Adipocyte (in vitro differentiated cells): ENCODE measurements around the gene HNRNPLL.
A peak's percentile ranks its signal among the peaks of the same experiment; 100 is the strongest.

Experiments used
- DNase-seq: peaks from one replicate; pipeline ENCODE4 v3.0.0-alpha.2; 2015; ENCODE audit warnings: low read depth
- H3K27me3 ChIP-seq: replicated peaks from 2 replicates; pipeline ENCODE4 v1.7.0; 2013; ENCODE audit warnings: mild to moderate bottlenecking, low read length, moderate library complexity; ENCODE audit not compliant: control insufficient read depth, insufficient read depth
- H3K36me3 ChIP-seq: 2 replicates; pipeline ENCODE4 v1.7.0; 2013; ENCODE audit warnings: low read length, mild to moderate bottlenecking, moderate library complexity; ENCODE audit not compliant: control insufficient read depth, insufficient read depth, severe bottlenecking
- H3K4me1 ChIP-seq: 2 replicates; pipeline ENCODE4 v1.7.0; 2013; ENCODE audit warnings: mild to moderate bottlenecking, low read length, moderate library complexity; ENCODE audit not compliant: control insufficient read depth, insufficient read depth
- H3K4me3 ChIP-seq: 2 replicates; pipeline ENCODE4 v1.7.0; 2013; ENCODE audit warnings: mild to moderate bottlenecking, low read length, moderate library complexity
- H3K9ac ChIP-seq: 2 replicates; pipeline ENCODE4 v1.7.0; 2013; ENCODE audit warnings: mild to moderate bottlenecking, low read length, moderate library complexity
- H3K9me3 ChIP-seq: 2 replicates; pipeline ENCODE4 v1.7.0; 2013; ENCODE audit warnings: mild to moderate bottlenecking, low read length, moderate library complexity; ENCODE audit not compliant: control insufficient read depth

Gene HNRNPLL

DNA sequence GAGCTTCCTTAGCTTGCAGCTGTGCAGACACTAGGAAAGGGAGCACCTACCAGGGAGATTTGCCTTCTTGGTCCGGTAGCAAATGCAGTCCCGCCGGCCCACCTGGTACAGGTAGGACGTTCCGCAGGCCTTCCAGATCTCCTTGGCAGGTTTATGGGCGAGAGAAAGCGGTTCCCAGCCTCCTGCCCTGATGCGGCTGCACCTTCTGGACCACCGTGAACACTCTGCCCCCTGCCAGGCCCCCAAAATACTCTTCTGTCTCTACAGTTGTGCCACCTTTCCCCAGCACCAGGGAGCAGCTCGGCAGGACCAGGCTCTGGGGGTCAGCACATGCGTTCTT is 67.4 kb downstream of the HNRNPLL start:
- no peaks in the 10 kb centered on the region for H3K9me3 ChIP-seq
- no peak overlapping the region for H3K4me3 ChIP-seq
- no peaks in the 10 kb centered on the region for H3K27me3 ChIP-seq
- H3K4me1 ChIP-seq = peaks cover 7% of the 10 kb centered on the region
- no peak for DNase-seq
- H3K36me3 ChIP-seq = no peaks in the 10 kb centered on the region
- peak overlapping the region; percentile 68 for H3K9ac ChIP-seq

DNA sequence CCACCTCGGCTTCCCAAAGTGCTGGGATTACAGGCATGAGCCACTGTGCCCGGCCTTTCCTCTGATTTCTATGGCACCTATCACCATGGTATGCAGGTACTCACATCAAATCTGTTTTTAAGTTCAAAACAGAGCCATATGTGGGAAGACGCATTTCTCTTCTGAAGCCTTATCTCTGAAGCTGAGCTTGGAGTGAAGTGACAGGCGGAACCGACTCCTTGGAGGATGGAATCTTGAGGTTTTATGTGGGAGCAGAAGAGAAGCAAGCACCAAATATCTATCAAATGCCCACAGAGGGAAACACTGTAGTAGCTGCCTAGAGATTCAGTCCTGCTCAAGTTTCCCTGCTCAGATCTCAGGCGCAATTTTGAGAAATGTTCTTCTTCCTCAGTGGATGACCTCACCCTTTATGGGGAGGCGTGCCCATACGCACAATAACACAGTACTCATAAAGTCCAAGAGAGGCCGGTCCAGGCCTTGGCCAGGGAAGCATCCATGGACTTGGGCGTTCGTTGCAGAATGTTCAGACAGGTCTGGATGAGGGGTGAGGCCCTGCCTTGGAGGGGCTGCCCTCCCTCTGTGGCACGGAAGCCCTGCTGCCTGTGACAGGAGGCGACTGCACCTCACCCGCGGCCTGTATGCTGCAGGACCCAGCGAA is 67.9 kb downstream of the HNRNPLL start:
- H3K27me3 ChIP-seq = no peaks in the 10 kb centered on the region
- no peaks in the 10 kb centered on the region for H3K9me3 ChIP-seq
- H3K4me1 ChIP-seq = peaks cover 7% of the 10 kb centered on the region
- no peak overlapping the region for H3K9ac ChIP-seq
- H3K36me3 ChIP-seq = no peaks in the 10 kb centered on the region
- no peak for DNase-seq
- H3K4me3 ChIP-seq = no peak overlapping the region

DNA sequence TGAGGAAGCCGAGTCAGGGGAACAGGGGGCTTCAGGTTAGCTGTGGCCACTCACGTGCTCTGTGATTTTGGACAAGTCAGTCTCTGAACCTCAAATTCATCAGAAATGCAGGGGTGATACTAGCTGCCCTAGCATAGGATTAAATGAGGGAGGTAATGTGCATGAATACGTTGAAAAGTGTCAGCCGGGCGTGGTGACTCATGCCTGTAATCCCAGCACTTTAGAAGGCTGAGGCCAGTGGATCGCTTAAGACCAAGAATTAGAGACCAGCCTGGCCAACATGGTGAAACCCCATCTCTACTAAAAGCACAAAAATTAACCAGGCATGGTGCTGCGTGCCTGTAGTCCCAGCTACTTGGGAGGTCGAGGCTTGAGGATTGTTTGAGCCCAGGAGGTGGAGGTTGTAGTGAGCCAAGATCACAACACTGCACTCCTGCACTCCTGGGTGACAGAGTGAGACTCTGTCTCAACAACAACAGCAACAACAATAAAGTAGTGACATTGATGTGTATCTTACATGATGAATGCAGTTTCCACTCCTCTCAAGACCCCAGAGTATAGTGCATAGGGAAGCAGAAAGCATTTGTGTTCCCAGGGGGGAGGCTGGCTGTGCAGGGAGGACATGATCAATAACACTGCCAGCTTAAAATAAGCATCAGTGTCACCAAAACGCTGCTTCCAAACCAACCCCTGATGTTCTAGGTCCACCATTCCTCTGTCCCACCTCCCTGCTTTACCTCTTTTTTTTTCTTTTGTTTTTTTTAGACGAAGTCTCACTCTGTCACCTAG is 68.8 kb downstream of the HNRNPLL start:
- no peak for DNase-seq
- H3K9ac ChIP-seq = no peak overlapping the region

DNA sequence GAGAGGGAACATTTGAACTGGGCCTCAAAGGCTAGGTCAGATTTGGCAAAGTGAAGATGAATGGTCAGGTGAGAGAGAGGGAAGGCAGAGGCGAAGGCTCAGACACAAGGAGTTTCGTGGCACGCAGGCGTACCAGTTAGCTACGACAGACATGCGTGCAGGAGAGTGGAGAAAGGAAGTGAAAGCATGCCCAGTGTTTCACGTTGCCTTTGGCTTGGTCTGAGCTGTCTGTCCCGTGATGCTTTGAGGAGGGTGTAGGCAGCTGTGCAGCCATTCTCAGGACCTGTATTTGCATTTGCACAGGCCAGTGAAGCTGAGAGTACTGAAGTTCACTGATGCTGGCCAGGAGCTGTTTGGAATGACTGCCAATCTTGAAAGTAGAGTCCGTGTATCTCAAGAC is 69.5 kb downstream of the HNRNPLL start:
- Histone ChIP-seq H3K4me3 (no peak overlapping the region), H3K9ac (no peak overlapping the region), H3K4me1 (peaks cover 10% of the 10 kb centered on the region), H3K27me3 (no peaks in the 10 kb centered on the region), H3K36me3 (no peaks in the 10 kb centered on the region), H3K9me3 (no peaks in the 10 kb centered on the region)
- no peak for DNase-seq

More for the DNA sequence above, 68.8 kb downstream of the HNRNPLL start:
- Histone ChIP-seq H3K4me1 (peaks cover 7% of the 10 kb centered on the region), H3K4me3 (no peak overlapping the region), H3K27me3 (no peaks in the 10 kb centered on the region), H3K36me3 (no peaks in the 10 kb centered on the region), H3K9me3 (no peaks in the 10 kb centered on the region)

DNA sequence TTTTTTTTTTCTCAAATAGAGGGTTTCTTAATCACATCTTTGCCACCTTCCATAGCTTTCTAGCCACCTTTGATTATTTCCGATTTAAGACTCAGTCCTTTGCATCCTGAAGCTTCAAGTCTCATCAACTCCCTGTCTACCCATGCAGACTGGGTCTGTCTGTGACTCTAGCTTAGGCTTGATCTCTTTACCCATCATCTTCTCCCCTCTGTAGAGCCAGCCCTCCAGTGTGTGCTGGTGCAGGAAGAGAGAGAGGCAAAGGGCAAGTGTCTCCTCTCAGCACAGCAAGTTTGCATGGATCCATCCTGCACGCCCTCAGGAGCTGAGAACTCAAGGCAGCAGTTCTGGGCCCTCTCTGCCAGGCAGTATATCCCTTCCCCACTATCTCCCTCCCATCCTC is 70.4 kb downstream of the HNRNPLL start:
- Histone ChIP-seq H3K4me1 (peaks cover 13% of the 10 kb centered on the region), H3K36me3 (no peaks in the 10 kb centered on the region), H3K9me3 (no peaks in the 10 kb centered on the region), H3K4me3 (no peak overlapping the region), H3K27me3 (no peaks in the 10 kb centered on the region), H3K9ac (no peak overlapping the region)
- no peak for DNase-seq

DNA sequence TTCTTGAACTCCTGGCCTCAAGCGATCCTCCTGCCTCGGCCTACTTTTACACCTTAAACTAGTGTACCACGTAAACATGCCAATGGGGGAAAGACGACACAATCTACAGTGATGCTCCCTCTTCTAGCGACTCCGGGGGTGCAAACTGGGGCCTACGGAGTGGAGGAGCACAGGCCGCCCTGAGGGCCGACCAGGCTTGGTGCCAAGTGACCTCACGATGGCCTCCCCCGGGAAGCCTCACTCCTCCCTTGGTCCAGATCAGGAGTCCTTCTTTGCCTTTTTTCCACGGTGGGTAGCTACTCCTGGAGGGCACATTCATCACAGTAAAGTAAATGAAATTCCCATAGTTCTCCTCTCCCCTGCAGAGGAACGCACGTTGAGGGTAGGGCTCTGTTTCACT is 73.5 kb downstream of the HNRNPLL start:
- no peak for DNase-seq
- no peak overlapping the region for H3K9ac ChIP-seq
- no peaks in the 10 kb centered on the region for H3K9me3 ChIP-seq
- H3K4me3 ChIP-seq = no peak overlapping the region
- H3K27me3 ChIP-seq = no peaks in the 10 kb centered on the region
- H3K36me3 ChIP-seq = no peaks in the 10 kb centered on the region
- peaks cover 39% of the 10 kb centered on the region for H3K4me1 ChIP-seq

DNA sequence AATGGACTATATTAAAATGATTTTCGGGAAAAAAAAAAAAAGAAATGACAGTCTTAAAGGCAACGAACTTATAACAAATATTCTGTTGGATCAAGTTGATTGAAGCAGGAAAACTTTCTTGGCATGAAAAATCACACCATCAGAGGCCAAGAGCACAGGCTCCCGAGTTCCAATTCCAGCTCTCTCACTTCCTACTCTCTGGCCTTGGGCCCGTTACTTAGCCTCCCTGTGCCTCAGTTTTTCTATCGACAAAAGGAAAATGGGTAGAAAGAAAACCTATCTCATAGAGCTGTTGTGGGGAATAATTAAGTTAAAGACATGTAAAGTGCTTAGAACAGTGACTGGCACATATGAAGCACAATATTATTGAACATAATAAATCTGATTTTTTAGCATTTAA is 74.2 kb downstream of the HNRNPLL start:
- peak overlapping the region; percentile 82 for H3K4me3 ChIP-seq

DNA sequence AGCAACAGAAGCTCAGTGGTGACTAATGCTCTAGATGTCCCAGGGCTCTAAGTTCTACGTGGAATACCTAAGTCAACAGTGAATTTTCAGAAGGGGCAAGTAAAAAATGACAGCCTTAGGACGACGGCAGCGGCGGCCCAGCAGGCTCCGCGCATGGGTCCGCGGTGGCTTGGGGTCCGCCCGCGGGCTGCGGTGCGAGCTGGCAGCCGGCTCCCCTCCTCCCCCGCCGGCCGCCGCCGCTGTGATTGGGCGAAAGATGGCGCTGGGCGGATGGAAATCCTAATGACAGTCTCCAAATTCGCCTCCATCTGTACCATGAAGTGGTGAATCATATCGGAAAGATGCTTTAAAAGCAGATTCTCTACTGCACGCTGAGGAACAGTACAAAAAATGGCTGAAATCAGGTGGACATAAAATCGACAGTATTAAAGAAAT is 74.7 kb downstream of the HNRNPLL start:
- peak overlapping the region; percentile 82 for H3K4me3 ChIP-seq
- no peaks in the 10 kb centered on the region for H3K36me3 ChIP-seq
- no peaks in the 10 kb centered on the region for H3K9me3 ChIP-seq
- H3K27me3 ChIP-seq = peaks cover 4% of the 10 kb centered on the region
- peak overlapping the region; percentile 81 for H3K9ac ChIP-seq
- peak; percentile 75 for DNase-seq
- H3K4me1 ChIP-seq = peaks cover 39% of the 10 kb centered on the region

More for the DNA sequence above, 74.2 kb downstream of the HNRNPLL start:
- Histone ChIP-seq H3K4me1 (peaks cover 39% of the 10 kb centered on the region), H3K27me3 (peaks cover under 1% of the 10 kb centered on the region), H3K9ac (peak overlapping the region; percentile 81), H3K36me3 (no peaks in the 10 kb centered on the region), H3K9me3 (no peaks in the 10 kb centered on the region)
- DNase-seq = no peak

DNA sequence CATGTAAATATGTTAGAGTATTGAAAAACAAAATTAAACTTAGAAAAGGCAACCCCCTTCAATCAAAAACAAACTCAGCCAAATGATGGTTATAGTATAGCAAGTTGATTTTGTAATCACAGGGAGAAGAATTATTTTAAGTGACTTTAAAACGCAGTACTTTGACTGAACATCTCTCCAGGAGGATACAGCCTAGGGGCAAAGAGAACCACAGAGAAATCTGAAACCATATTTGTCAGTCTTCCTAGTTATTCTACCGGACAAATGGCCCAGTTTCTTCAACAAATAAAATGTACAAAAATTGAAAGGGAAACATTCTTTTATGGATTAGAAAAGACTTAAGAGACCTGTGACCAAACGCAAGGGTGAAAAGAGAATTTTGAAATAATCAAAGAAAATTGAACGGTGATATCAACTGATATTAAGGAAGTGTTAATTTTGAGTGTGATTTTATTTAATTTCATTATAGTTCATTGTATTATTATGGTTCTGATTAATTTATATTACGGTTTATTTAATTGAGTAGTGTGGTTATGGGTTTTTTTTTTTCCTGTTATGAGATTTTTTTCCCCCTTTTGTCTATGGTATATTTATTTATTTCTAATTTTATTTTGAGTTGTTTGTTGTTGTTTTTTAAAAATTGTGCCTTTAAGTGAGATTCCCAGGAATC is 75.3 kb downstream of the HNRNPLL start:
- peaks cover 4% of the 10 kb centered on the region for H3K27me3 ChIP-seq
- peak; percentile 76 for DNase-seq
- peaks cover 39% of the 10 kb centered on the region for H3K4me1 ChIP-seq
- H3K9me3 ChIP-seq = no peaks in the 10 kb centered on the region
- peak overlapping the region; percentile 81 for H3K9ac ChIP-seq
- no peaks in the 10 kb centered on the region for H3K36me3 ChIP-seq
- H3K4me3 ChIP-seq = peak overlapping the region; percentile 82

DNA sequence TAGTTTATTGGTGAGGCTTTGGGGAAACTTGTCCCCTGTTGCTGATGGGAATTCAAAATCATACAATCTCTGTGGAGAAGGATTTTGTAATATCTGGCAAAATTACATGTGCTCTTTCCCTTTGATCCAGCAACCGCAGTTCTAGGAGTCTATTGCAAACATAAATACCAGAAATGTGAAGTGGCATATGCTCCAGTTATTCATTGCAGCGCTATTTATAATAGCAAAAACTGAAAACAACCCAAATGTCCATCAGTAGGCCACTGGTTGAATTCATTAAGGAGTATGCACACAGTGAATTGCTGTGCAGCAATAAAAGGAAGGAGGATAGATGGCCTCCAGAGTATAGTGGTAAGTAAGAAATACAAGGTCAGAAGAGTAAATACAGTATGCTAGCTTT is 76.5 kb downstream of the HNRNPLL start:
- peak overlapping the region; percentile 25 for H3K9ac ChIP-seq
- H3K4me1 ChIP-seq = peaks cover 39% of the 10 kb centered on the region
- H3K4me3 ChIP-seq = no peak overlapping the region
- peak; percentile 85 for DNase-seq
- peaks cover 4% of the 10 kb centered on the region for H3K27me3 ChIP-seq
- H3K36me3 ChIP-seq = no peaks in the 10 kb centered on the region
- no peaks in the 10 kb centered on the region for H3K9me3 ChIP-seq

DNA sequence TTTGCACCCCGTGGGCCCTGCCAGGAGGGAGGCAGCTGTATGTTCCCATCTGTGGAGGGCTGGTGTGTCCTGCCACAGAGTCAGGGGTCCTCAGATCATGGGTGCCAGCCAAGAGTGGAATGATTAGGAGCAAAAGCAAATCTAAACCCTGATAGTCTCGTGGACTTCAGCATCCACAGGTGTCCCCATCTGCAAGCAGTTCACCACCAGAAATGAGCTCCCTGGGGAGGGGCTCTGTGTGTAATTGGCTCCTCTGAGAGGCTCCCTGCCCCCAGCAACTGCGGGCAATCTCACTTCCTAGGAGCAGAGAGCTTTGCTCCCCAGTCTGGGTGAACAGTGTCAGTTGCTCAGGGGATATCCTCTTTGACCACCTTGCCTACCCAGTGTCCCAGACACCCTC is 78.1 kb downstream of the HNRNPLL start:
- H3K27me3 ChIP-seq = peaks cover 4% of the 10 kb centered on the region
- H3K9me3 ChIP-seq = no peaks in the 10 kb centered on the region
- no peaks in the 10 kb centered on the region for H3K36me3 ChIP-seq
- peaks cover 39% of the 10 kb centered on the region for H3K4me1 ChIP-seq
- H3K9ac ChIP-seq = no peak overlapping the region
- H3K4me3 ChIP-seq = no peak overlapping the region
- no peak for DNase-seq
